Measurements from ENCODE around the gene TTBK2. TPM values are rescaled to one million over a fixed set of nuclear protein-coding genes. Genes with fewer than 3 reads are reported as not detected.

The TTBK2 gene
- total and polyA plus RNA-seq, 4 experiments from 2014 or later, result 9.1 to 28.2 (median 18.5) TPM

DNA sequence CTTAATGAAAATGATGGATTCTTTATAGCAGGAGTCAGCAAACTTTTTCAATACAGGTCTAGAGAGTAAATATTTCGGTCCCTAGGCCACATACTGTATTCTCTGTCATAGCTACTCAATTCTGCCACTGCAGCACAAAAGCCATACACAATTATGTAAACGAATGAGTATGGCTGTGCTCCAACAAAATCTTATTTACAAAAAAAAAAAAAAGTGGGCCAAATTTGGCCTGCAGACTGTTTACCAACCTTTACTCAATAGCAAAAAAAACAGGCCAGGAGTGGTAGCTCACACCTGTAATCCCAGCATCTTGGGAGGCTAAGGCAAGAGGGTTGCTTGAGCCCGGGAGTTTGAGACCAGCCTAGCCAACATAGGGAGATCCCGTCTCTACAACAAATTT lies 41.1 kb downstream of the TTBK2 start:
- H3K27ac ChIP-seq (ENCODE audit: low read depth, low read length), result no peak overlapping the region
- H3K9me3 Mint-ChIP-seq, result peaks cover 0 to 4% (median 2%) of the 10 kb centered on the region in 8 donors
- H3K9me3 ChIP-seq (ENCODE audit: control insufficient read depth in 1 of 2, low read length in 2 of 2), result no peaks in the 10 kb centered on the region
- peaks cover 0 to 4% (median 0%) of the 10 kb centered on the region in 4 donors for H3K4me1 Mint-ChIP-seq
- intact Hi-C loops (cut with micrococcal nuclease), result no loop called here
- no peak for DNase-seq
- H3K4me3 Mint-ChIP-seq, result no peak overlapping the region
- no peaks in the 10 kb centered on the region for H3K36me3 ChIP-seq (ENCODE audit: insufficient read depth, low read length)
- no peak overlapping the region for H3K27ac Mint-ChIP-seq
- peaks cover 7 to 18% of the 10 kb centered on the region in 2 donors for H3K36me3 Mint-ChIP-seq
- POLR2A ChIA-PET (ENCODE audit: partially characterized antibody), result no interaction called here
- CTCF ChIA-PET (ENCODE audit: partially characterized antibody), result no interaction called here
- no peaks in the 10 kb centered on the region for H3K4me1 ChIP-seq (ENCODE audit: insufficient read depth, low read length)
- no peak overlapping the region for H3K4me3 ChIP-seq (ENCODE audit: low read length in 2 of 2)
- H3K27me3 ChIP-seq (ENCODE audit: insufficient read depth, low read length), result no peaks in the 10 kb centered on the region
- no peaks in the 10 kb centered on the region for H3K27me3 Mint-ChIP-seq

DNA sequence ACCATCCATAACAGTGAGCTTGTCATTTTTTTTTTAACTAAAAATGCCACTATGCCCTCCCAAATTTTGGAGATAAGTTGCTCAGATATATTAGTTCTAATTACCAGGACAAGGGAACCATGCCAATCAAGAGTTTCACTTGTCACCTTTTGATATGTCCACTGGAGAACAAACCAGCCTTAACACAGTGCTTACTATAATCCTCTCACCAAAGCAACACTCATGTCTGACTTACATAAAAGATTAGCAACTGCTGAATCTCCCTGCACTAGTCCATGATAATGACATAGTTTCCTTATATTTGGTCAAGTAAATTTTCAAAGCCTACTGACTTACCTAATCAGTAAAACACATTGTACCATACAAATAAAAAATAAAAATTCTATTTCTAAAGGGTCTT lies 44.4 kb downstream of the TTBK2 start:
- no peak overlapping the region for H3K4me3 Mint-ChIP-seq
- H3K27me3 Mint-ChIP-seq, result no peaks in the 10 kb centered on the region
- CTCF ChIA-PET (ENCODE audit: partially characterized antibody), result no interaction called here

DNA sequence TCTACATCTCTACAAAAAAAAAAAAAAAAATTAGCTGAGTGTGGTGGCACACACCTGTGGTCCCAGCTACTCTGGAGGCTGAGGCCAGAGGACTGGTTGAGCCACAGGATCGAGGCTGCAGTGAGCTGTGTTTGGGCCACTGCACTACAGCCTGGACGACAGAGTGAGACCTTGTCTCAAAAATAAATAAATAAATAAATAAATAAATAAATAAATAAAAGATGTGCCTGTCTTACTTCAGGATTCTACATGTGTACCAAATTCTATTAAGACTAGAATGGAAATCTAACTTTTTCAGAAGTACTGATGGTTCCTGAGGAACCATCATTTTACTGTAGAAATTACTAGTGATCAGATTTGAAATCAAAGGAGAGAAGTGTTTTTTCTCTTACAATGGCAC lies 51.9 kb downstream of the TTBK2 start:
- H3K27me3 ChIP-seq (ENCODE audit: insufficient read depth, low read length), result no peaks in the 10 kb centered on the region
- Mint-ChIP-seq H3K4me3 (no peak overlapping the region), H3K36me3 (peaks cover 29% of the 10 kb centered on the region in 2 donors), H3K4me1 (peaks cover 0 to 4% (median 3%) of the 10 kb centered on the region in 4 donors), H3K27ac (no peak overlapping the region), H3K9me3 (no peaks in the 10 kb centered on the region), H3K27me3 (no peaks in the 10 kb centered on the region)
- H3K36me3 ChIP-seq (ENCODE audit: insufficient read depth, low read length), result peaks cover 5% of the 10 kb centered on the region
- POLR2A ChIA-PET (ENCODE audit: partially characterized antibody), result no interaction called here
- CTCF ChIA-PET (ENCODE audit: partially characterized antibody), result no interaction called here
- no peaks in the 10 kb centered on the region for H3K9me3 ChIP-seq (ENCODE audit: control insufficient read depth in 1 of 2, low read length in 2 of 2)
- no peak overlapping the region for H3K4me3 ChIP-seq (ENCODE audit: low read length in 2 of 2)
- intact Hi-C loops (cut with micrococcal nuclease), result no loop called here
- H3K27ac ChIP-seq (ENCODE audit: low read depth, low read length), result no peak overlapping the region
- no peaks in the 10 kb centered on the region for H3K4me1 ChIP-seq (ENCODE audit: insufficient read depth, low read length)
- no peak for DNase-seq

More for the DNA sequence above, 44.4 kb downstream of the TTBK2 start:
- Histone ChIP-seq H3K4me1 (ENCODE audit: insufficient read depth, low read length) (no peaks in the 10 kb centered on the region), H3K27ac (ENCODE audit: low read depth, low read length) (no peak overlapping the region), H3K36me3 (ENCODE audit: insufficient read depth, low read length) (no peaks in the 10 kb centered on the region), H3K4me3 (ENCODE audit: low read length in 2 of 2) (no peak overlapping the region), H3K9me3 (ENCODE audit: control insufficient read depth in 1 of 2, low read length in 2 of 2) (no peaks in the 10 kb centered on the region), H3K27me3 (ENCODE audit: insufficient read depth, low read length) (no peaks in the 10 kb centered on the region)
- Mint-ChIP-seq H3K4me1 (peaks cover 0 to 3% (median 0%) of the 10 kb centered on the region in 4 donors), H3K36me3 (peaks cover 7 to 11% of the 10 kb centered on the region in 2 donors), H3K9me3 (no peaks in the 10 kb centered on the region), H3K27ac (peak overlapping the region in 2 of 7 donors; percentile 17 to 54)
- POLR2A ChIA-PET (ENCODE audit: partially characterized antibody), result no interaction called here
- DNase-seq, result no peak
- intact Hi-C loops (cut with micrococcal nuclease), result no loop called here

GRCh38 chr15:42863572-42864239 lies 56.9 kb downstream of the TTBK2 start:
- CTCF ChIA-PET (ENCODE audit: partially characterized antibody), result no interaction called here
- no peak for DNase-seq
- Histone ChIP-seq H3K27me3 (ENCODE audit: insufficient read depth, low read length) (no peaks in the 10 kb centered on the region), H3K9me3 (ENCODE audit: control insufficient read depth in 1 of 2, low read length in 2 of 2) (no peaks in the 10 kb centered on the region), H3K27ac (ENCODE audit: low read depth, low read length) (no peak overlapping the region), H3K4me1 (ENCODE audit: insufficient read depth, low read length) (no peaks in the 10 kb centered on the region), H3K36me3 (ENCODE audit: insufficient read depth, low read length) (peaks cover 5% of the 10 kb centered on the region), H3K4me3 (ENCODE audit: low read length in 2 of 2) (no peak overlapping the region)
- H3K36me3 Mint-ChIP-seq, result peaks cover 48 to 53% of the 10 kb centered on the region in 2 donors
- H3K4me1 Mint-ChIP-seq, result peaks cover 4 to 6% (median 5%) of the 10 kb centered on the region in 4 donors
- H3K27ac Mint-ChIP-seq, result peak overlapping the region in 1 of 7 donors; percentile 18
- H3K4me3 Mint-ChIP-seq, result no peak overlapping the region
- POLR2A ChIA-PET (ENCODE audit: partially characterized antibody), result no interaction called here
- intact Hi-C loops (cut with micrococcal nuclease), result no loop called here
- no peaks in the 10 kb centered on the region for H3K27me3 Mint-ChIP-seq
- no peaks in the 10 kb centered on the region for H3K9me3 Mint-ChIP-seq

DNA sequence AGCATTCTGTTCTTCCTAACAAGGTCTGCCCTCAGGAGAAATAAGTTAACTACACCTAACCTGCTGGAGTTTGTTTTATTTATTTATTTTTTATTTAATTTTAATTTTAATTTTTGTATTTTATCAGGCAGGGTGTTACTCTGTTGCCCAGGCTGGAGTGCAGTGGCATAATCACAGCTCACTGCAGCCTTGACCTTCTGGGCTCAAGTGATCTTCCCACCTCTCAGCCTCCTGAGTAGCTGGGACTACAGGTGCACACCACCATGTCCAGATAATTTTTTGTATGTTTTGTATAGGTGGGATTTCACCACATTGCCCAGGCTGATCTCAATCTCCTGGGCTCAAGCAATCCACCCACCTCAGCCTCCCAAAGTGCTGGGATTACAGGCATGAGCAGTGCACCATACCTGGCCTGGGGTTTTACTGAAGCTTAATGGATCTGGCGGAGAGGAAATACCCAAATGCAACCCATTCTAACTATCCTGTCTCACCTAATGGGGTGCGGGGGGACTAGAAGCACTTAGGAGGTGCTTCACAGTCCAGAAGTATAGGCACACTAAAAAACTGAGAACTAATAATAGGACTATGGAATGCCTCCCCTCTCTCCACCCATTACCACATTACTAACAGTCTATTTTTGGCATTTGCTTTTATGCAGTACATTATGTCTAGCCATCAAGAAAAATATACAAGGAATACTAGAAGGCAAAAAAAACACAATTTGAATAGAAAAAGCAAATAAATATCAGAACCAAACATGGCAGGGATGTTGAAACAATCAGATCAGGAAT lies 61.4 kb downstream of the TTBK2 start:
- DNase-seq, result no peak
- intact Hi-C loops (cut with micrococcal nuclease), result no loop called here

DNA sequence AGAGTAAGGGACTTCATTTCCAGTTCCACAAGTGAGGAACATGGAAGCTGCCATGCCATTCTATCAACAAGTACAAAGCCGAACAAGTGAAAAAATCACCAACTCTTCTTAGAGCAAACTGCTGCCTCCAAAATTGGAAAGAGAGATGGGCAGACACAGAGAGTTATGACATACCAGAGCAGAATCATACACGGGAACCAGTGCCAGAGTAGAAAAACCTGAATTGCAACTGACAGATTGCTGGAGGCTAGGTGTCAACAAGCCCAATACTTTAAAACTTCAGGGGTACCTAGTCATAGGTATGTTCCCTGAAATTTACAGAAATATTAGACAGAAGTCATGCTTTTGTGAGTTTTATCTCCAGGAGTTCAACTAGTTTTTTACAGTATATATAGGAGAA lies 62.0 kb downstream of the TTBK2 start:
- no peak overlapping the region for H3K4me3 ChIP-seq (ENCODE audit: low read length in 2 of 2)
- DNase-seq, result no peak
- Mint-ChIP-seq H3K4me3 (no peak overlapping the region), H3K9me3 (no peaks in the 10 kb centered on the region), H3K36me3 (peaks cover 37 to 43% of the 10 kb centered on the region in 2 donors), H3K27ac (no peak overlapping the region), H3K4me1 (peaks cover 0 to 6% (median 3%) of the 10 kb centered on the region in 4 donors), H3K27me3 (no peaks in the 10 kb centered on the region)
- H3K27ac ChIP-seq (ENCODE audit: low read depth, low read length), result no peak overlapping the region
- intact Hi-C loops (cut with micrococcal nuclease), result no loop called here
- no peaks in the 10 kb centered on the region for H3K9me3 ChIP-seq (ENCODE audit: control insufficient read depth in 1 of 2, low read length in 2 of 2)
- ChIA-PET CTCF (ENCODE audit: partially characterized antibody) (no interaction called here), POLR2A (ENCODE audit: partially characterized antibody) (no interaction called here)
- no peaks in the 10 kb centered on the region for H3K27me3 ChIP-seq (ENCODE audit: insufficient read depth, low read length)
- no peaks in the 10 kb centered on the region for H3K36me3 ChIP-seq (ENCODE audit: insufficient read depth, low read length)
- H3K4me1 ChIP-seq (ENCODE audit: insufficient read depth, low read length), result no peaks in the 10 kb centered on the region

More for the DNA sequence above, 61.4 kb downstream of the TTBK2 start:
- ChIA-PET CTCF (ENCODE audit: partially characterized antibody) (no interaction called here), POLR2A (ENCODE audit: partially characterized antibody) (no interaction called here)
- no peaks in the 10 kb centered on the region for H3K4me1 ChIP-seq (ENCODE audit: insufficient read depth, low read length)
- Mint-ChIP-seq H3K4me3 (no peak overlapping the region), H3K27ac (no peak overlapping the region), H3K36me3 (peaks cover 41 to 48% of the 10 kb centered on the region in 2 donors), H3K4me1 (peaks cover 3 to 6% (median 4%) of the 10 kb centered on the region in 4 donors), H3K27me3 (no peaks in the 10 kb centered on the region), H3K9me3 (no peaks in the 10 kb centered on the region)
- no peaks in the 10 kb centered on the region for H3K9me3 ChIP-seq (ENCODE audit: control insufficient read depth in 1 of 2, low read length in 2 of 2)
- H3K36me3 ChIP-seq (ENCODE audit: insufficient read depth, low read length), result no peaks in the 10 kb centered on the region
- H3K4me3 ChIP-seq (ENCODE audit: low read length in 2 of 2), result no peak overlapping the region
- H3K27ac ChIP-seq (ENCODE audit: low read depth, low read length), result no peak overlapping the region
- no peaks in the 10 kb centered on the region for H3K27me3 ChIP-seq (ENCODE audit: insufficient read depth, low read length)

GRCh38 chr15:42854576-42854975 lies 66.0 kb downstream of the TTBK2 start:
- Mint-ChIP-seq H3K27ac (no peak overlapping the region), H3K36me3 (peaks cover 21 to 26% of the 10 kb centered on the region in 2 donors), H3K9me3 (no peaks in the 10 kb centered on the region), H3K4me3 (no peak overlapping the region), H3K27me3 (no peaks in the 10 kb centered on the region), H3K4me1 (no peaks in the 10 kb centered on the region)
- H3K4me3 ChIP-seq (ENCODE audit: low read length in 2 of 2), result no peak overlapping the region
- DNase-seq, result no peak
- no peaks in the 10 kb centered on the region for H3K4me1 ChIP-seq (ENCODE audit: insufficient read depth, low read length)
- ChIA-PET CTCF (ENCODE audit: partially characterized antibody) (no interaction called here), POLR2A (ENCODE audit: partially characterized antibody) (no interaction called here)
- no peaks in the 10 kb centered on the region for H3K9me3 ChIP-seq (ENCODE audit: control insufficient read depth in 1 of 2, low read length in 2 of 2)
- intact Hi-C loops (cut with micrococcal nuclease), result no loop called here
- H3K36me3 ChIP-seq (ENCODE audit: insufficient read depth, low read length), result no peaks in the 10 kb centered on the region
- no peaks in the 10 kb centered on the region for H3K27me3 ChIP-seq (ENCODE audit: insufficient read depth, low read length)
- no peak overlapping the region for H3K27ac ChIP-seq (ENCODE audit: low read depth, low read length)
